CD4-positive, alpha-beta T cell treated with Interleukin-6 for 4 hours (primary cell): ENCODE results near the gene CAMTA1.
"Not testable (repeated sequence)": the region's sequence is repeated elsewhere in the genome, so short reads cannot be mapped to it uniquely, and the experiment has no call there.

Experiments used
- DNase-seq: peaks from one replicate; pipeline ENCODE4 v3.0.0-alpha.2; 2020; ENCODE audit warnings: mixed read lengths

The CAMTA1 gene, protein sequence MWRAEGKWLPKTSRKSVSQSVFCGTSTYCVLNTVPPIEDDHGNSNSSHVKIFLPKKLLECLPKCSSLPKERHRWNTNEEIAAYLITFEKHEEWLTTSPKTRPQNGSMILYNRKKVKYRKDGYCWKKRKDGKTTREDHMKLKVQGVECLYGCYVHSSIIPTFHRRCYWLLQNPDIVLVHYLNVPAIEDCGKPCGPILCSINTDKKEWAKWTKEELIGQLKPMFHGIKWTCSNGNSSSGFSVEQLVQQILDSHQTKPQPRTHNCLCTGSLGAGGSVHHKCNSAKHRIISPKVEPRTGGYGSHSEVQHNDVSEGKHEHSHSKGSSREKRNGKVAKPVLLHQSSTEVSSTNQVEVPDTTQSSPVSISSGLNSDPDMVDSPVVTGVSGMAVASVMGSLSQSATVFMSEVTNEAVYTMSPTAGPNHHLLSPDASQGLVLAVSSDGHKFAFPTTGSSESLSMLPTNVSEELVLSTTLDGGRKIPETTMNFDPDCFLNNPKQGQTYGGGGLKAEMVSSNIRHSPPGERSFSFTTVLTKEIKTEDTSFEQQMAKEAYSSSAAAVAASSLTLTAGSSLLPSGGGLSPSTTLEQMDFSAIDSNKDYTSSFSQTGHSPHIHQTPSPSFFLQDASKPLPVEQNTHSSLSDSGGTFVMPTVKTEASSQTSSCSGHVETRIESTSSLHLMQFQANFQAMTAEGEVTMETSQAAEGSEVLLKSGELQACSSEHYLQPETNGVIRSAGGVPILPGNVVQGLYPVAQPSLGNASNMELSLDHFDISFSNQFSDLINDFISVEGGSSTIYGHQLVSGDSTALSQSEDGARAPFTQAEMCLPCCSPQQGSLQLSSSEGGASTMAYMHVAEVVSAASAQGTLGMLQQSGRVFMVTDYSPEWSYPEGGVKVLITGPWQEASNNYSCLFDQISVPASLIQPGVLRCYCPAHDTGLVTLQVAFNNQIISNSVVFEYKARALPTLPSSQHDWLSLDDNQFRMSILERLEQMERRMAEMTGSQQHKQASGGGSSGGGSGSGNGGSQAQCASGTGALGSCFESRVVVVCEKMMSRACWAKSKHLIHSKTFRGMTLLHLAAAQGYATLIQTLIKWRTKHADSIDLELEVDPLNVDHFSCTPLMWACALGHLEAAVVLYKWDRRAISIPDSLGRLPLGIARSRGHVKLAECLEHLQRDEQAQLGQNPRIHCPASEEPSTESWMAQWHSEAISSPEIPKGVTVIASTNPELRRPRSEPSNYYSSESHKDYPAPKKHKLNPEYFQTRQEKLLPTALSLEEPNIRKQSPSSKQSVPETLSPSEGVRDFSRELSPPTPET (N-terminal part only)

DNA sequence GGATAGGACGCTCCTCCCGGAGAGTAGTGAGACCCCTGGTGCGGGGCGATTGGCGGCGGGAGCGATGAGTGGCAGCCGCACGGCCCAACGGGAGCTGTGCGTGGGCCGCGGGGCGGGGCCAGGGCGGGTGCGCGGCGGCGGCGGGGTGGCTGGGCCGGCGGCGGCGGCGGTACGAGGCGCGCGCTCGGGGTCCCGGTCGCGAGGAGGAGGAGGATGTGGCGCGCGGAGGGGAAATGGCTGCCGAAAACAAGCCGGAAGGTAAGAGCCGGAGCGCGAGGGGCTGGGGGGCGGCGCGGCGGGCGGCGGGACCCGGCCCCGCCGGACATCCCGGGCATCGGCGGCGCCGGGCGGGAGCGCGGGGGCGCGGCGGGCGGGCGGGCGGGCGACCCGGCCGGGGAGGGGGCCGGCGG lies at the start of gene CAMTA1:
TSS of gene CAMTA1 (plus strand) at position 137 of the 410 bp plus-strand sequence. CDS start at position 214, 77 bp downstream.
- no peak for DNase-seq

DNA sequence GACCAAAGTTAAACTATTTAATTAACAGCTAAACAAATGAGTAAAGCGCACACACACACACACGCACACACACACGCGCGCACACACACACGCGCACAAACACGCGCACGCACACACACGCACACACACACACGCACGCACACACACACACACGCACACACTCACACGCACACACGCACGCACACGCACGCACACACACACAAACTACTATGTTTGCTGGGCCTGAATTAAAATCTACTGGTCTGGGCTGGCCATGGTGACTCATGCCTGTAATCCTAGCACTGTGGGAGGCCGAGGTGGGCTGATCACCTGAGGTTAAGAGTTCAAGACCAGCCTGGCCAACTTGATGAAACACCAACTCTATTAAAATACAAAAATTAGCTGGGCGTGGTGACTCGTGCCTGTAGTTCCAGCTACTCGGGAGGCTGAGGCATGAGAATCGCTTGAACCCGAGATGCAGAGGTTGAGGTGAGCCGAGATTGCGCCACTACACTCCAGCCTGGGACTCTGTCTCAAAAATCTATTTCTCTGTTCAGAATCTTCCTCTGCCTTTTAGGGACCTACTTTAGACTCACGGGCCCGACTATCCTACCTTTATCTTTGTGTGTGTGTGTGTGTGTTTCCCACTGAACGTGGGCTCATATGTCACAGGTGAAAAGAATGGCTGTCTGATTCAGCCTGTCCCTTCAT lies 46.1 kb upstream of the CAMTA1 start:
- no peak for DNase-seq

DNA sequence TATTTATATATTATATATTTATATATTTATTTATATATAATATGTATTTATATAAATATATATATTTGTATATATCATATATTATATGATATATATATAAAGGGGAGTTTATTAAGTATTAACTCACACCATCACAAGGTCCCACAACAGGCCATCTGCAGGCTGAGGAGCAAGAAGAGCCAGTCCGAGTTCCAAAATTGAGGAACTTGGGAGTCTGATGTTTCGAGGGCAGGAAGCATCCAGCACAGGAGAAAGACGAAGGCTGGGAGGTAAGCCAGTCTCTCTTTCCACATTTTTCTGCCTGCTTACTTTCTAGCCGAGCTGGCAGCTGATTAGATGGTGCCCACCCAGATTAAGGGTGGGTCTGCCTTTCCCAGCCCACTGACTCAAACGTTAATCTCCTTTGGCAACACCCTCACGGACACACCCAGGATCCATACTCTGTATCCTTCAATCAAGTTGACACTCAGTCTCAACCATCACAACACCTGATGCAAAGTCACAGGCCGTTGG lies 42.5 kb upstream of the CAMTA1 start:
- DNase-seq = not testable (repeated sequence)

DNA sequence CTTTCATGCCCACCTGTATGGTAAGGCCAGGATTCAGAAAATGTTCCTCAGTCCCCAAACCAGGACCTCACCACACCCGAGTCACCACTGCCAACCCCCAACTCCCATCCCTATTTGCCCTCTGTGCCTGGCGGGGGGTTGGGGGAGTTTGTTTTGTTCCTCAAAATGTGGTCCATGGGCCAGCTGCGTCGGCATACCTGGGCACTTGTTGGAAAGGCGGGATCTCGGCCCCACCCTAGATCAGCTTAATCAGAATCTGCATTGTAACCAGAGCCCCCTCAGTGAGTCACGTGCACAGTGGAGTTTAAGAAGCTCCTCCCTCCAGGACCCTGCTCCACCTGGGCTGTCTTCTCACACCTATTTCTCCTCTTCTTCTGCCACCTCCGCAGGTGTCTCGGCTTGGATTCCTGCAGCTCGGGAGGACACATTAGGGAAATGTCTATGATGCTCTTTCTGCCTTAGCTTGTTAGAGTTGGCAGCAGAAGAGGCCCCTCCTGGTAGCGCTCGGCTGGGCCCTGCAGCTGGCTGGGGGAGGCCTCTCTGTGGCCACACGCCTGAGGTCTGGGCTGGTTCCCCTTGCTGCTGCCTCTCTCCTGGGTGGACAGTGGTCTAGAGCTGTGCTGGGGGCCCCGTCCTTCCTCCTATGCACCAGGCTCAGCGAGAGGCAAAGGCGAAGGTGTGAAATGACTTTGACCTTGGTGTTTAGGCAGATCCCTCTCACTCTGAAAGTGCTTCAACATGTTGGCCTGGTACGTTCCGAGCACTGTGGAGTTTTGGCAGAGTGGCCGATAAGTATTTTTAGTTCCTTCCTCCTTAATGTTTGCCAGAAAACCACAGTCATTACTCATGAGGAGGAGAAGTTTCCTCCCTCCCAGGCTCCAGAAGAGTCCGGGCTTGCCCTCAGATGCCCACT lies 41.8 kb upstream of the CAMTA1 start:
- DNase-seq = peak; percentile 6

DNA sequence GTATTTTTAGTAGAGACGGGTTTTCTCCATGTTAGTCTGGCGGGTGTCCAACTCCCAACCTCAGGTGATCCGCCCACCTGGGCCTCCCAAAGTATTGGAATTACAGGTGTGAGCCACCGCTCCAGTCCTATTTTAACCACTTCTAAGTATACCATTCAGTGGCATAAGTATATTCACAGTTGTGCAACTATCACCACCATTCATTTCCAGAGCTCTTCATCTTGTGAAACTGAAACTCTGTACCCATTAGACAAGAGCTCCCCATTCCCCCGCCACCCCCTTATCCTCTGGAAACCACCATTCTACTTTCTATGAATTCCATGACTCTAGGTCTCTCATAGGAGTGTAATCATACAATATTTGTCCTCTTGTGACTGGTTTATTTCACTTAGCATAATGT lies 40.2 kb upstream of the CAMTA1 start:
- no peak for DNase-seq

DNA sequence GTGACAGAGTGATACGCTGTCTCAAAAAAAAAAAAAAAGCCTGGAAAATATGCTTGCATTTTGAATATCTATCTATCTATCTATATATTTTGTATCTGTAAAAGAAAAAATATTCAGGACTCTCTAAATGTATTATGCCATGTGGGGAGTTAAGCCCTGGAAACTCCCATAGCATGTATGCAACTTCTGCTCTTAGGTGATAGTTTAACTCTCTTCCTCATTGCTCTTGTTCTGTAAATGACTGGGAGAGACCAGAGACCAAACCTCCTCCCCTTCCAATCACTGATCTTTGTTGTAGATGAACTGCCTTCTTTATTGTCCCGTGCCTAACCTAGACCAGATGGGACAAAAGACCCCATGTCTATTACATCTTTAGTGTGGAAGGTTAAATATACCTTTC lies 37.6 kb upstream of the CAMTA1 start:
- no peak for DNase-seq

DNA sequence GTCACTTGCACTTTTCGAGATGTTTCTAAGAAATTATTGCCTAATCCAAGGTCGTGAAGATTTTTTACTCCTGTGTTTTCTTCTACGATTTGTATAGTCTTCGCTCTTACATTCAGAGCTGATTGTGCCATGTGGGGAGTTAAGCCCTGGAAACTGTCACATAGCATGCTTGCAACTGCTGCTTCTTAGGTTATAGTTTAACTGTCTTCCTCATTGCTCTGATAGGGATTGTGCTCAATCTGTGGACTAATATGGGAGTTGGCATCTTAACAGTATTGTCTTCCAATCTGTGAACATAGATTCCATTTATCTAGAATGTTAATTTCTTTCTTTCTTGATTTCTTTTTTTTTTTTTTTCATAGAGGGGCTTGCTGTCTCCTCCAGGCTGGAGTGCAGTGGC lies 34.8 kb upstream of the CAMTA1 start:
- DNase-seq = no peak

DNA sequence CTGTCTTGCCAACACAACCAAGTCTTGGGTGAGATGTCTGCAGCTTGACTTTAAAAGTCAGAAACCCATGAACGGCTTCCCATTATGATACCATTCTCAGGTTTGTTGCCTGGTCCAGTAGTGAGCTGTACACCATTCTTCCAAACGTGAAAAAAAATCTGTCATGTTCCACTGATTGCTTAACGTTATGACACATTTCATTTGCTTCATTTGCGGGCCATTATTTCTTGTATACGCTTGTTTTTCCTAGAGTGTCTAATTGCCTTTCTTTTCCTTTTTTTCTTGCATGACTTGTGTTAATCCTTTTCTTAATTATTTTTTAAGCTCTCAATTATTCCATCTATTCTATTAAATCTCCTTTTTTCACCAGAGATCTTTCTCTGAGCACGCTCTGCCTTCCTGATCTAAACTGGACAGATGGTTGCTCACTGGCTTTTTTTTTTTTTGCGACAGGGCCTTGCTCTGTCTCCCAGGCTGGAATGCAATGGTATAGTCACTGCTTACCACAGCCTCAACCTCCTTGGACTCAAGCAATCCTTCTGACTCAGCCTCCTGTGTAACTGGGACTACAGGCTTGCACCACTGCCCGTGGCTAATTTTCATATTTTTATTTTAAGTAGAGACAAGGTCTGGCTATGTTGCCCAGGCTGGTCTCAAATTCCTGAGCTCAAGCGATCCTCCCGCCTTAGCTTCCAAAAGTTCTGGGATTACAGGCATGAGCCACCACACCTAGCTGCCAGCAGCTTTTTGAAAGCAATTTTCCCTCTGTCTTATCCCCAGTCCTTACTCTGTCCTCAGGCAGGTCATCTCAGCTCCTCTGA lies 31.7 kb upstream of the CAMTA1 start:
- no peak for DNase-seq

DNA sequence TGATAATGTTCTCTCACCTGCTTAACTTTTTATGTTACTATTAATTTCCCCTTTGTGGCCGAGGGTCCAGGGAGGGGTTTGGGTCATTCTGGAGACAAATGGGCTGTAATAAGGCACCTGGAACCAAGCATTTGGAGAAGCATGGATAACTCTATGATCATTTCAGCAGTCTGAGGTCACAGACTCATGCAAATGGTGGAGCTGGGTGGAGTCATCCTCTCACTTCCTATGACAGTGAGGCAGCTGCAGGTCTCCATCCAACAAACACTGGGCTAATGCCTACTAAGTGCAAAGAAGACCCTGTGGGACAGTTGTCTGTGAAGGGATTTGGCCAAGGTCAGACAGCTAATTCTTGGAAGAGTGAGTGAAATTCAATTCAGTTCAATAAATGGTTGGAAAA lies 28.8 kb upstream of the CAMTA1 start:
- DNase-seq = no peak

DNA sequence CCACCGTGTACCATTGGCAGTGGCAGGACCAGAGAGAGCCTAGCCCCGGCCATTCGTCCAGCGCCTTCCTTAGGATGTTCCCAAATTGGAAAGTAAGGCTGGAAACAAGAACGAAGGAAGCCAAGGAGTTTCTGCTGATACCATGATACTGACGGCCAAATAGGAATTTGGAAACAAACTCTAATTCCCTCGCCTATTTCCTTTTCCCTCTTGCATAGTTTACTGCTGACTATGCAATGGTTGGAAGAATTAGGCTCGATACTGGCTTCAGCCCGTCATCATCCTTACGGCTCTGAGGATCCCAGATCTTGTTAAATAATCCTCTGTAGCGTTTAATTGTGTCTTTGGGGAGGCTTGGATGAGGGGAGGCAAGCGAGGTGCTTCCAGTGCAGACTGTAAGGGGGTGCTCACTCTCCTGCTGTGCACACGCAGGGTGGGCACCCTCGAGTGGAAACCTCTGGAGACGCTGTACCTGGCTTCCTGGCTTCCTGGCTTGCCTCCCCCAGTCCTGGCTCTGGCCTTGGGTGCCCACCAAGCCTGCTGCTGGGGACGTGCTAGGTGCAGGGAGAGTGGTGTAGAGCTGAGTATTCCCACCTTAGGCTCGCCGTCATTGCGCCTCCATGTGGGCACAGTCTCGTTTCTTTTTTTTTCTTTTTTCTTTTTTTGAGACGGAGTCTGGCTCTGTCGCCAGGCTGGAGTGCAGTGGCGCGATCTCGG lies 27.4 kb upstream of the CAMTA1 start:
- DNase-seq = no peak

DNA sequence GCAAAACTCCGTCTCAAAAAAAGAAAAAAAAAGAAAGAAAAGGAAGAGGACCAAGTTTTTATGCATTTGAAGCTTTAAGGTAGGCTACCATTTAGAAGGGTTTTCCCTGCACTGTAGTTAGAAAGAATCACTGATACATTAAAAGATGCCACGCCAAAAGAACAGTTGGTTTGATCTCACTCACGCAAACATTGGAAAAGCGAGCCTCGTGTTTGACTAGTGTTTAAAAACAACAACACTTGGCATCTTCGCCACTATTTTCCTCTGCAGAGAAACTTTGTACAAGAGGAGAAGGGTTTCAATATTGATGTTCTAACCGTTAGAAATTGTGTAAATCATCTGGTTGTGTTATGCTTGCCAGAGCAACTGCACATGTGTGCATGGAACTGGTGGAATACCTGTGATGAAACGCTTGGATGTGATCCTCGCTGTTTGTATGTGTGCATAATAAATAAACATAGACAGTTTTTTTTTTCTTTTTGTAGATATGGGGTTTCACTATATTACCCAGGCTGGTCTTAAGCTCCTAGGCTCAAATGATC lies 24.0 kb upstream of the CAMTA1 start:
- no peak for DNase-seq

DNA sequence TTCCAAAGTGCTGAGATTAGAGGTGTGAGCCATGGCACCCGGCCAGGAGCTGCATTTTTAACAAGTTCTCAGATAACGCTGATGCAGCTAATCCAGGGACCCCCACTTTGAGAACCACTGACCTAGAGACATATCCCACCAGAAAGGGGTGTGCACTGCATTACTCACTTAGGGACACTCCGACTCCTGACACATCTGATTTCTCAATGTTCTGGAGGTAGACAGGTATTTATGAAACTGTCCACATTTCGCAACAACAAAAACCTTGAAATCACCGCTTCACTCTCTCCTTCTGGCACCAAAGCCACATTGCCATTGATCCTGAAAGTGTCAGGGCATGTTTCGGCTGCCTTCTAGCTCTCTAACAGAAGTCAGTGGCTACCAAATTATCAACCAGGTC lies 23.2 kb upstream of the CAMTA1 start:
- DNase-seq = no peak

DNA sequence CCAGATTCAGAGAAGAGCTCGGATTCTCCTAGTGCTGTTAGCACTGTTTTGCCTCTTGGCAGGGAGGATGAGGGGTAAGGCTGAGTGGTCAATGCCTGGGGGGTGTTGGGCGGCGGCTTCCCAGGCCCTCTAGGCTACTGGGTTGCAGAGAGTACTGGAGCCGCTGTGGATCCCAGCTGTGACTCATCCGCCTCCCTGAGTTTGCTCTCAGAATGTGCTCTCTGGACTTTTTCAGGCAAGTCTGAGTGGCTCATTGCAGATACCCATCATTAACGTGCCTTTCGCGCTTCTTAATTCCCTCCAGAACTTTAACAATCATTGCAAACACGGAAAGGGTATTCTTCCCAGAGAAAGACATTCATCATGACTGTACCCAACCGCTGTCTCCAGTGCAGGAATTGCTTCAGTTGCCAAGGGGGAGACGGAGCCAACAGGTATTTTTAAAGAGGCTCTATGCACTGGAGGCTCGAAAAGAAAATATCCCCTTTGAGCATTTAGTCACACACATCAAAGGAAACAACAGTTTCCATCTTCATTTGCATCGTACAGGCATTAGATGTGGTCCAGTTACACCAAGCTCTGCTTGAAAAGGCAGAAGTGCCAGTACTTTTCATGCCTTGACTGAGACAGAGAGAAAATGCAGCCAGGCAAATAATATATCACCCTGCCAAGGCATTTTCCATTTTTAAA lies 14.4 kb upstream of the CAMTA1 start:
- DNase-seq = no peak

DNA sequence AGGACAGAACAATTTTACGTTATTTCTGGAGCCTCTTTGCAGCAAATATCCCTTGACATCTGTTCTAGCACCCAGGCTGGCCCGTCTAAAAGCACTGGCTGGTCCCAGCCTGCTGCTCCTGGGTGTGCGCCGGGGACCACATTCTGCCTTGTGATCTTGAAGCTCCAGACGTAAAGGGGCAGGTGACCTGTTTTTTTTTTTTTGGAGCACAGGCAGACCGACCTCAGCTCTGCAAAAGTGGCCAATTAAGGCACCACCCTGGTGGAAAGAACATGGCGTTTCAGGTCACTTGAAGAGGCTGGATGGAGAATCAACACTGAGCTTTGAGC lies 13.8 kb upstream of the CAMTA1 start:
- DNase-seq = no peak

DNA sequence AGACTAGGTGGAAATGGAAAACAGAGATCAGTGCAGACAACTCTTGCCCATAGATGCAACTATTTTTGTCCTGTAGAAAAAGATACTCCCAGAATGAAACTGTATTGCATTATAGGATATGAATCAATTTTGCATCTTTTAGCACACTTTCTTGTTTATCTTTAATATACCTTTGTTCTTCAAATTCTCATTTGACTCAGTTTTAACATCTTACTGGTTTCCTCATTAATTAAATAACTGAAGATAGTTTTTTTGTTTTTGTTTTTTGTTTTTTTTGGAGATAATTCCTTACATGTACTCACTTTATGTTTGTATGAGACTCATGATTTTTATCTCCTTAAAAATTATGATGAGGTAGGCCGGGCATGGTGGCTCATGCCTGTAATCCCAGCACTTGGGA lies 10.9 kb upstream of the CAMTA1 start:
- no peak for DNase-seq

DNA sequence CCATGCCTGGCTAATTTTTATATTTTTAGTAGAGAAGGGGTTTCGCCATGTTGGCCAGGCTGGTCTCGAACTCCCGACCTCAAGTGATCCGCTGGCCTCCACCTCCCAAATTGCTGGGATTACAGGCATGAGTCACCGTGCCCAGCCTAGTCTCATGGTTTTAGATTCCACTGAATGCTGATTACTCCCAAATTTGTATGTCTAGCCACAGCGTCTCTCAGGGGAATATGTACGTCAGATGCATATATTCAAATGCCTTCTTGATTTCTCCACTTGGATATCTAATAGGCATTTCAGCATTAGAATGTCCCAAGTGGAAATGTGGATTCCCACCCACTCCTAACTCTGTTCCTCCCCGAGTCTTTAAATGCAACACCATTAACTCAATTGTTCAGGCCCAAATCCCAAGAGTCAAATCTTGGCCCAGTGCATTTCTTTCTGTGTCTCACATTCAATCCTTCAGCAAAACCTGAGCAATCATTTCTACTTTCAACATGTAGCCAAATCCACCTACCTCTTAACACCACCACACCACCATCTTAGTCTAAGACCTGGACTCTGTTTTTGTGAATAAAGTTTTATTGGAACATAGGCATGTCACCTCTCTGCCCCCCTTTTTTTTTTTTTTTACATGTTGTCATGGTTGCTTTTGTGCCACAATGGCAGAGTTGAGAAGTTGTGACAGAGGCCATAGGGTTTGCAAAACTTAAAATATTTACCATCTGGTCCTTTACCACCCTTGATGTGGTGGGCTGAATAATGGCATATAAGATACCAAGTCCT lies 9.8 kb upstream of the CAMTA1 start:
- DNase-seq = no peak

DNA sequence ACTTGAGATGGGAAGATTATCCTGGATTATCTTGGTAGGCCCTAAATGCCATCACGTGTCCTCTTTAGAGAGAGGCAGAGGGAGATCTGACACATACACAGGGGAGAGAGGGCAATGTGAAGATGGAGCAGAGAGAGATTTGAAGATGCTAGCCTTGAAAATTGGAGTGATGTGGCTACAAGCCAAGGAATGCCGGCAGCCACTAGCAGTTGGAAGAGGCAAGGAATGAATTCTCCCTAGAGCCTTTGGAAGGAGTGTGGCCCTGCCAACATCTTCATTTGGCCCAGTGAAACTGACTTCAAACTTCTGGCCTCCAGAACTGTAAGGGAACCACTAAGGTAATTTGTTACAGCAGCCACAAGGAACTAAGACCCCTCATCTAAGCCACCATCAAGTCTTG lies 8.9 kb upstream of the CAMTA1 start:
- DNase-seq = no peak

DNA sequence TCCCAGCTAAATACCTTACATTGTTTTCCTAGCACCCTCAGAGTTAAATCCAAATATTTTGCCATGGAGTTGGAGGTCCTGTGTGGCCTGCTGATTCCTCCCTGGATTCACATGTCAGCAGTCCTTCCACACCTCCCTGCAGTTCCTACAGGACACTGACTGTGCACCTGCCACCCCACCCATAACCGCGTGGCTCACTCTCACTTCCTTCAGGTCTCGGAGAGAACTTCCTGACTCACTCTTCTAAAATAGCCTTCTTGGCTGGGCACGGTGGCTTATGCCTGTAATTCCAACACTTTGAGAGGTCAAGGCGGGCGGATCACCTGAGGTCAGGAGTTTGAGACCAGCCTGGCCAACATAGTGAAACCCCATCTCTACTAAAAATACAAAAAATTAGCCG lies 8.4 kb upstream of the CAMTA1 start:
- DNase-seq = no peak
